K562 treated with DMSO at 1 percent for 4 hours (cell line): ENCODE data around the gene PTPRN2. TPM values are rescaled to one million over a fixed set of nuclear protein-coding genes. Genes with fewer than 3 reads are reported as not detected.

Experiments
- total RNA-seq: library from RNA; unstranded; fragments of 300-600 nt; gene quantifications from 2 replicates; pipeline ENCODE4 v1.2.3, GENCODE V29; 2022; ENCODE audit not compliant: insufficient read depth

The PTPRN2 gene
- not detected in 2 replicates for total RNA-seq

GRCh38 chr7:158587162-158588084, at the start of gene PTPRN2:
Gene PTPRN2 (minus strand): TSS chr7:158587823.

Other genes starting within 250 kb of the PTPRN2 start
- 53.0 and 75.8 TPM in 2 replicates for gene NCAPG2, start 117.0 kb upstream of the PTPRN2 start, total RNA-seq
- 40.5 and 44.0 TPM in 2 replicates for gene ESYT2, start 241.7 kb upstream of the PTPRN2 start, total RNA-seq